SJCRH30 (cell line): Measurements from ENCODE around the gene MPND. TPM values are rescaled to one million over a fixed set of nuclear protein-coding genes. Genes with fewer than 3 reads are reported as not detected.

ENCODE experiments used
- DNase-seq, 2 experiments: peaks; one replicate each; pipeline ENCODE4 v3.0.0-alpha.2; 2015 to 2020
- H3K27ac ChIP-seq: fragments of 250-450 bp; sonication (Bioruptor Pico); 2 replicates; pipeline ENCODE4 v1.5.1; 2020; ENCODE audit warnings: mild to moderate bottlenecking, moderate library complexity
- H3K27me3 ChIP-seq: fragments of 250-450 bp; sonication (Bioruptor Pico); 2 replicates; pipeline ENCODE4 v1.5.1; 2020; ENCODE audit warnings: mild to moderate bottlenecking, moderate library complexity
- H3K36me3 ChIP-seq: fragments of 250-450 bp; sonication (Bioruptor Pico); 2 replicates; pipeline ENCODE4 v1.5.1; 2020; ENCODE audit warnings: mild to moderate bottlenecking, moderate library complexity
- H3K4me1 ChIP-seq: fragments of 250-450 bp; sonication (Bioruptor Pico); 2 replicates; pipeline ENCODE4 v1.5.1; 2020; ENCODE audit warnings: mild to moderate bottlenecking, moderate library complexity
- H3K4me3 ChIP-seq: fragments of 250-450 bp; sonication (Bioruptor Pico); 2 replicates; pipeline ENCODE4 v1.5.1; 2020; ENCODE audit warnings: mild to moderate bottlenecking, moderate library complexity
- H3K9me3 ChIP-seq: fragments of 250-450 bp; sonication (Bioruptor Pico); replicated peaks from 2 replicates; pipeline ENCODE4 v1.5.1; 2020; ENCODE audit warnings: mild to moderate bottlenecking, moderate library complexity
- total RNA-seq: library from RNA; depleted of rRNA; stranded (reverse); fragments of >200 nt; shearing (Covaris generic); gene quantifications from 2 replicates; pipeline ENCODE4 v1.2.3, GENCODE V29; 2014

Gene MPND
- total RNA-seq, 1 experiment from 2014 or later, result 3.8 TPM

GRCh38 chr19:4310247-4311121 lies 32.9 kb upstream of the MPND start:
- Histone ChIP-seq H3K36me3 (peaks cover 13% of the 10 kb centered on the region; the same call in 1 of the 2 replicates), H3K4me3 (no peak overlapping the region), H3K9me3 (no peaks in the 10 kb centered on the region), H3K27ac (no peak overlapping the region), H3K4me1 (no peaks in the 10 kb centered on the region), H3K27me3 (no peaks in the 10 kb centered on the region)
- peak; percentile 42 to 45 for DNase-seq

DNA sequence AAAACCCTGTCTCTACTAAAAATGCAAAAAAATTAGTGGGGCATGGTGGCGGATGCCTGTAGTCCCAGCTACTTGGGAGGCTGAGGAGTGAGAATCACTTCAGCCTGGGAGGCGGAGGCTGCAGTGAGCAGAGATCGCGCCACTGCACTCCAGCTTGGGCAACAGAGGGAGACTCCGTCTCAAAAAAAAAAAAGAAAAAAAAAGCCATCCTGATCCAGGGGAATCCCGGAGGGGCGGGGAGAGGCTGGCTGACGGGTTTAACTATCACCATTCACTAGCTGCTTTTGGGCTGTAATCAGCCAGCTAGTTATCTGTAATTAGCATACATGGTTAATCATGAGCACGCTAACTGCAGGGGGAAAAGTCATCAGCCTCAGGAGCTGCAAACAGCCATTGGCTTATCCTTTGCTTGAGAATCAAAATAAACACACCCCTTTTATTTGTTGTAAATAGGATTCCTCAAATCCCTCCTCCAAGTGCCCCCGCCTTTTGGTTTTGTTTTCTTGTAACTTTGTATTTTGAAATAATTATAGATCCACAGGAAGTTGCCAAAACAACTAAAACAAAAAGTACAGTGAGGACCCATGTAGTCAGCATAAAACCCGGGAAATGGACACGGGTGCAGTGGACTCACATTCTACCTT lies 29.4 kb upstream of the MPND start:
- DNase-seq, result no peak

GRCh38 chr19:4316956-4317355 lies 26.4 kb upstream of the MPND start:
- no peaks in the 10 kb centered on the region for H3K27me3 ChIP-seq
- no peaks in the 10 kb centered on the region for H3K9me3 ChIP-seq
- no peaks in the 10 kb centered on the region for H3K4me1 ChIP-seq
- no peak overlapping the region for H3K4me3 ChIP-seq
- H3K36me3 ChIP-seq, result peaks cover 17% of the 10 kb centered on the region
- no peak for DNase-seq
- no peak overlapping the region for H3K27ac ChIP-seq

More for the DNA sequence above, 29.4 kb upstream of the MPND start:
- Histone ChIP-seq H3K36me3 (peaks cover 30% of the 10 kb centered on the region), H3K4me1 (no peaks in the 10 kb centered on the region), H3K27ac (no peak overlapping the region), H3K4me3 (no peak overlapping the region), H3K27me3 (no peaks in the 10 kb centered on the region), H3K9me3 (no peaks in the 10 kb centered on the region)

- Histone ChIP-seq H3K27me3 (no peaks in the 10 kb centered on the region), H3K4me3 (no peak overlapping the region), H3K36me3 (peaks cover 17% of the 10 kb centered on the region), H3K4me1 (no peaks in the 10 kb centered on the region), H3K27ac (no peak overlapping the region), H3K9me3 (no peaks in the 10 kb centered on the region)
- DNase-seq, result no peak
Observed at GRCh38 chr19:4318460-4318859, 24.9 kb upstream of the MPND start.

GRCh38 chr19:4319067-4319718 lies 24.2 kb upstream of the MPND start:
- Histone ChIP-seq H3K36me3 (peaks cover 17% of the 10 kb centered on the region), H3K9me3 (no peaks in the 10 kb centered on the region), H3K27me3 (no peaks in the 10 kb centered on the region), H3K27ac (no peak overlapping the region), H3K4me3 (no peak overlapping the region), H3K4me1 (no peaks in the 10 kb centered on the region)
- DNase-seq, result no peak

GRCh38 chr19:4320419-4320818 lies 22.9 kb upstream of the MPND start:
- no peak for DNase-seq
- no peaks in the 10 kb centered on the region for H3K9me3 ChIP-seq
- H3K27me3 ChIP-seq, result no peaks in the 10 kb centered on the region
- no peak overlapping the region for H3K4me3 ChIP-seq
- H3K27ac ChIP-seq, result no peak overlapping the region
- H3K36me3 ChIP-seq, result peaks cover 17% of the 10 kb centered on the region
- H3K4me1 ChIP-seq, result no peaks in the 10 kb centered on the region

GRCh38 chr19:4322942-4323665 lies 20.3 kb upstream of the MPND start:
- H3K9me3 ChIP-seq, result no peaks in the 10 kb centered on the region
- 0 out of 2 replicates have a peak, but pooled peaks cover 2% of the 10 kb centered on the region for H3K4me1 ChIP-seq
- H3K27me3 ChIP-seq, result no peaks in the 10 kb centered on the region
- H3K4me3 ChIP-seq, result no peak overlapping the region
- peaks cover 2% of the 10 kb centered on the region; the same call in 1 of the 2 replicates for H3K36me3 ChIP-seq
- no peak for DNase-seq
- H3K27ac ChIP-seq, result no peak overlapping the region

DNA sequence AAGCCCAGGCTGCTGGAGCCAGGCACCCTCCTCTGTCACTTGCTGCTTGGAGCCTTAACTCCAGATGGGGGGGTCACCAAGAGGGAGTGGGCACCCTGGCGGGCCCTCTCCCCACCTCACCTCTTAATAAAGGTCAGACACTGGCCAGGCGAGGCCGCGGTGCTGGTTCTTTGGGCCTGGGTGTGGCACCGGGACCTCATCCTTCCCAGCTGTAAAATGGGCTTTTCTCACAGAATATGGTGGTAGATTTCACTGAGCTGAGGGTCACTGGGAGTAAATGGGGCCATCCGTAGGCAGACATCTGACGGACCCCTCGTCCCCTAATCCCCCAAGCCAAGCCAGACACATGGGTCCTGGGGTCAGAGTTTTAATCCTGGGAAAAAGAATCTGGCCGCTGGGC lies 19.7 kb upstream of the MPND start:
- no peaks in the 10 kb centered on the region for H3K9me3 ChIP-seq
- H3K27me3 ChIP-seq, result no peaks in the 10 kb centered on the region
- no peak overlapping the region for H3K27ac ChIP-seq

GRCh38 chr19:4324228-4324627 lies 19.1 kb upstream of the MPND start:
- no peak for DNase-seq
- Histone ChIP-seq H3K27ac (no peak overlapping the region), H3K4me3 (no peak overlapping the region), H3K4me1 (0 out of 2 replicates have a peak, but pooled peaks cover 2% of the 10 kb centered on the region), H3K36me3 (no peaks in the 10 kb centered on the region), H3K27me3 (no peaks in the 10 kb centered on the region), H3K9me3 (no peaks in the 10 kb centered on the region)

More for the DNA sequence above, 19.7 kb upstream of the MPND start:
- Histone ChIP-seq H3K36me3 (no peaks in the 10 kb centered on the region), H3K4me1 (0 out of 2 replicates have a peak, but pooled peaks cover 2% of the 10 kb centered on the region), H3K4me3 (no peak overlapping the region)
- DNase-seq, result no peak

DNA sequence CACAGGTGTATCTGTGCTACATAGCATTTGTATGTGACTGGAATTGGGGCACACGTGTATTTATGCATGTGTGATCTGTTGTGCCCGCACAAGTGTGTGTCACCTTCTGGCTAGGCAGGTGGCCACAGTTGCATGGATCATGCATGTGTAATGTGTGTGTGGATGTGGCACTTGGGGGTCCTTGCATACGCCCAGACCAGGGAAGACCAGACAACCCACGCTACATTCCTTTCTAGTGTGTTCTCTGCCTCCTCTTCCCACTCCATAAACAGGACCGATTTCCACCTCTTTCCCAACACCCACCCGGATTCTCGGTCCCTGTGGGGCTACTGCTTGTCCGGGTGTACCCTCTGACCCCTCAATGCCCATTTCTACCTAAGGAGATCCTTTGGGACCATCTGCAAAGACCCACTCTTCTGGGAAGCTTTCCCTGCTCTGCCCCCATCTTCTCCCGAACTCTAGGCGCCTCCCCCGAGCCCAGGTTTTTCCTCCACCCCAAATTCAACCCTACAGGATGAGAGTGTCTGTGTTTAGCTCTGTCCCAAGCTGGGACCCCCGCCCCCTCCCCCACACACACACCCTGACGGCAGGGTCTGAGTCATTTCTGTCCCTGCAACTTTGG lies 17.0 kb upstream of the MPND start:
- Histone ChIP-seq H3K9me3 (no peaks in the 10 kb centered on the region), H3K36me3 (no peaks in the 10 kb centered on the region), H3K27me3 (no peaks in the 10 kb centered on the region), H3K4me3 (no peak overlapping the region), H3K27ac (no peak overlapping the region), H3K4me1 (0 out of 2 replicates have a peak, but pooled peaks cover 2% of the 10 kb centered on the region)
- DNase-seq, result no peak

- Histone ChIP-seq H3K4me3 (no peak overlapping the region), H3K27ac (no peak overlapping the region), H3K4me1 (0 out of 2 replicates have a peak, but pooled peaks cover 2% of the 10 kb centered on the region), H3K36me3 (no peaks in the 10 kb centered on the region), H3K9me3 (no peaks in the 10 kb centered on the region), H3K27me3 (no peaks in the 10 kb centered on the region)
- no peak for DNase-seq
Observed at GRCh38 chr19:4326837-4327251, 16.5 kb upstream of the MPND start.

DNA sequence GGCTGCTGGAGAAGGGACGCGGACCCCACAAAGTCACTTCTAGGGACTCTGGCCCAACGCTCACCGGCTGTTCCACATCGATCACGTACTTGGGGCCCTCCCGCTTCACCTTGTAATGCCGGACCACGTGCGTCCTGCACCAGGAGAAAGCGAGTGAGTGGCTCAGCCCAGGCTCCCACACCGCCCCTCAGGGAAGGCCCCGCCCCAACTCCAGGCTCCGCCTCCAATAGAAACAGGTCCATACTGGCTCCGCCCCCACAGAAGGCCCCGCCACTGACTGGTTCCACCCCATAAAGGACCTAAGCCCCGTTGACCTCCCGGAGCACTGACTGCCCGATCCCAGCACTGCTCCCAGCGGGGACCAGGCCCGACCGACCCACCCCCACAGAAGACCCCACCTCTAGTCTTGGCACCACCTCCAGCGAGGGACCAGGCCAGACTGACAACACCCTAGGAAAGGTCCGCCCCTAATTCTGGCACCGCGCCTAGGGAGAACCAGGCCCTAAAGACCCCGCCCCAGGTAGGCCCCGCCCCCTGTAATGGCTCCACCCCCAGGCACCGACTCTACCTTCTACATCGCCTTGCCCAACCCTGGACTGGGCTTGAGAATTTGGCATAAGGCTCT lies 16.0 kb upstream of the MPND start:
- no peak overlapping the region for H3K27ac ChIP-seq
- 0 out of 2 replicates have a peak, but pooled peaks cover 2% of the 10 kb centered on the region for H3K4me1 ChIP-seq
- H3K9me3 ChIP-seq, result no peaks in the 10 kb centered on the region
- DNase-seq, result peak; percentile 47 to 49
- H3K4me3 ChIP-seq, result no peak overlapping the region
- H3K27me3 ChIP-seq, result no peaks in the 10 kb centered on the region
- no peaks in the 10 kb centered on the region for H3K36me3 ChIP-seq

- Histone ChIP-seq H3K9me3 (no peaks in the 10 kb centered on the region), H3K27me3 (no peaks in the 10 kb centered on the region), H3K36me3 (no peaks in the 10 kb centered on the region), H3K4me3 (peak overlapping the region; percentile 27), H3K4me1 (0 out of 2 replicates have a peak, but pooled peaks cover 2% of the 10 kb centered on the region), H3K27ac (no peak overlapping the region)
- DNase-seq, result no peak
Observed at GRCh38 chr19:4327877-4328242, 15.5 kb upstream of the MPND start.
